H1 (cell line): ENCODE measurements around the gene PES1. TPM values are rescaled to one million over a fixed set of nuclear protein-coding genes. Genes with fewer than 3 reads are reported as not detected.

ENCODE experiments used
- CTCF ChIA-PET: fragments of 300-600 bp; sonication (Branson Sonifier 250); formaldehyde crosslinking; loops from one replicate; lab custom pipeline; 2021; ENCODE audit not compliant: partially characterized antibody; lab: Charles Lee
- POLR2A ChIA-PET: fragments of 300-600 bp; sonication (Branson Sonifier 250); formaldehyde crosslinking; loops from one replicate; lab custom pipeline; 2021; ENCODE audit warnings: inconsistent platforms; ENCODE audit not compliant: partially characterized antibody; lab: Charles Lee
- DNase-seq, 2 experiments: peaks; one replicate each; pipeline versions ENCODE4 v3.0.0 to v3.0.0-alpha.2; 2010 to 2022; ENCODE audit warnings: low spot score in 2 of 2, low read depth in 1 of 2, mixed read lengths in 1 of 2
- FAIRE-seq: peaks from 2 replicates; lab custom pipeline; 2011; peaks lifted over from hg19 to GRCh38; lab: Jason Lieb, UNC
- H2AFZ ChIP-seq: 2 replicates; pipeline ENCODE4 v1.8.1; 2012; ENCODE audit warnings: low read length, inconsistent platforms
- H2AK5ac ChIP-seq: 2 replicates; pipeline ENCODE4 v1.6.1; 2013; ENCODE audit warnings: low read depth, low read length
- H2BK120ac ChIP-seq: replicated peaks from 2 replicates; pipeline ENCODE3; 2013; ENCODE audit warnings: low read depth, low read length, inconsistent platforms
- H2BK12ac ChIP-seq: 2 replicates; pipeline ENCODE4 v1.6.1; 2013; ENCODE audit warnings: low read depth, low read length
- H2BK15ac ChIP-seq: 2 replicates; pipeline ENCODE4 v1.6.1; 2013; ENCODE audit warnings: low read length
- H2BK20ac ChIP-seq: 2 replicates; pipeline ENCODE4 v1.6.1; 2013; ENCODE audit warnings: low read length
- H2BK5ac ChIP-seq: 2 replicates; pipeline ENCODE4 v1.6.1; 2013; ENCODE audit warnings: low read depth, low read length
- H3K14ac ChIP-seq: 2 replicates; pipeline ENCODE4 v1.6.1; 2013; ENCODE audit warnings: inconsistent platforms; ENCODE audit not compliant: insufficient read length
- H3K18ac ChIP-seq: 2 replicates; pipeline ENCODE4 v1.6.1; 2013; ENCODE audit warnings: low read length; ENCODE audit errors: extremely low read depth
- H3K23ac ChIP-seq: 2 replicates; pipeline ENCODE4 v1.6.1; 2013; ENCODE audit warnings: inconsistent platforms; ENCODE audit not compliant: insufficient read length
- H3K23me2 ChIP-seq: 2 replicates; pipeline ENCODE4 v1.6.1; 2013; ENCODE audit warnings: low read depth, low read length
- H3K27ac ChIP-seq: 2 replicates; pipeline ENCODE4 v1.6.1; 2011; ENCODE audit warnings: low read depth, low read length, inconsistent platforms
- H3K27me3 ChIP-seq, 4 experiments: replicated peaks in 1 of 4; 1 replicate in 1 of 4; 2 replicates in 3 of 4; pipeline versions ENCODE4 v1.6.1 to v1.8.1; 2011 to 2013; ENCODE audit warnings: low read length in 3 of 4, mild to moderate bottlenecking in 3 of 4, inconsistent platforms in 2 of 4, mixed read lengths in 2 of 4, moderate library complexity in 1 of 4; ENCODE audit not compliant: control insufficient read depth in 3 of 4, insufficient read depth in 3 of 4; ENCODE audit errors: extremely low read depth in 1 of 4
- H3K36me3 ChIP-seq, 4 experiments: 2 replicates each; pipeline versions ENCODE4 v1.6.1 to v1.8.1; 2011 to 2013; ENCODE audit warnings: mild to moderate bottlenecking in 4 of 4, low read length in 3 of 4, moderate library complexity in 2 of 4, control low read depth in 1 of 4, inconsistent platforms in 1 of 4; ENCODE audit not compliant: insufficient read depth in 4 of 4, control insufficient read depth in 2 of 4
- H3K4ac ChIP-seq: replicated peaks from 2 replicates; pipeline ENCODE3; 2013; ENCODE audit warnings: low read length, low read depth, mixed read lengths, inconsistent platforms; ENCODE audit not compliant: insufficient read length
- H3K4me1 ChIP-seq, 4 experiments: replicated peaks in 1 of 4; 1 replicate in 1 of 4; 2 replicates in 3 of 4; pipeline versions ENCODE4 v1.6.1 to v1.8.1; 2011 to 2013; ENCODE audit warnings: low read length in 3 of 4, inconsistent platforms in 2 of 4, mixed read lengths in 1 of 4; ENCODE audit not compliant: insufficient read depth in 4 of 4, control insufficient read depth in 3 of 4
- H3K4me2 ChIP-seq, 2 experiments: 2 replicates each; pipeline versions ENCODE4 v1.6.1 to v1.8.1; 2011 to 2013; ENCODE audit warnings: low read depth in 2 of 2, low read length in 2 of 2, control low read depth in 1 of 2, inconsistent platforms in 1 of 2, mild to moderate bottlenecking in 1 of 2; ENCODE audit not compliant: insufficient read depth in 1 of 2
- H3K4me3 ChIP-seq, 4 experiments: fragments of 200-600, 300-600 bp in 1 of 4; sonication (generic), shearing (Covaris generic), sonication (Bioruptor Twin) in 1 of 4; 2 replicates each; pipeline versions ENCODE4 v1.5.1 to v1.8.1; 2011 to 2016; ENCODE audit warnings: low read length in 4 of 4, low read depth in 3 of 4, control low read depth in 2 of 4, inconsistent platforms in 2 of 4, mild to moderate bottlenecking in 2 of 4, mixed read lengths in 1 of 4, moderate library complexity in 1 of 4; ENCODE audit not compliant: insufficient read depth in 2 of 4; ENCODE audit errors: extremely low read depth in 1 of 4
- H3K56ac ChIP-seq: replicated peaks from 2 replicates; pipeline ENCODE3; 2013; ENCODE audit warnings: low read depth, mild to moderate bottlenecking, mixed read lengths, low read length, inconsistent platforms; ENCODE audit not compliant: insufficient read length
- H3K79me1 ChIP-seq: 2 replicates; pipeline ENCODE4 v1.6.1; 2013; ENCODE audit warnings: low read depth, low read length, control low read depth
- H3K79me2 ChIP-seq, 2 experiments: 2 replicates each; pipeline versions ENCODE4 v1.6.1 to v1.8.1; 2012 to 2013; ENCODE audit warnings: low read length in 2 of 2, mild to moderate bottlenecking in 2 of 2, inconsistent platforms in 1 of 2; ENCODE audit not compliant: insufficient read depth in 2 of 2, control insufficient read depth in 1 of 2
- H3K9ac ChIP-seq, 4 experiments: replicated peaks in 1 of 4; 1 replicate in 1 of 4; 2 replicates in 3 of 4; pipeline versions ENCODE4 v1.6.1 to v1.8.1; 2011 to 2013; ENCODE audit warnings: low read depth in 3 of 4, low read length in 3 of 4, control low read depth in 2 of 4, mild to moderate bottlenecking in 2 of 4, moderate library complexity in 2 of 4, inconsistent platforms in 1 of 4; ENCODE audit errors: extremely low read depth in 1 of 4
- H3K9me3 ChIP-seq, 2 experiments: 2 replicates each; pipeline versions ENCODE4 v1.6.1 to v1.8.1; 2012 to 2013; ENCODE audit warnings: mild to moderate bottlenecking in 2 of 2, moderate library complexity in 2 of 2, control low read depth in 1 of 2, inconsistent platforms in 1 of 2, low read depth in 1 of 2, low read length in 1 of 2, mixed read lengths in 1 of 2; ENCODE audit not compliant: insufficient read depth in 2 of 2
- H4K20me1 ChIP-seq, 2 experiments: replicated peaks in 1 of 2; 2 replicates each; pipeline versions ENCODE3 to v1.8.1; 2011 to 2013; ENCODE audit warnings: inconsistent platforms in 2 of 2, low read length in 2 of 2, mild to moderate bottlenecking in 1 of 2; ENCODE audit not compliant: insufficient read depth in 2 of 2, control insufficient read depth in 1 of 2
- H4K5ac ChIP-seq: 2 replicates; pipeline ENCODE4 v1.6.1; 2013; ENCODE audit warnings: low read length, low read depth, mixed read lengths, inconsistent platforms; ENCODE audit not compliant: insufficient read length
- H4K8ac ChIP-seq: 2 replicates; pipeline ENCODE4 v1.8.0; 2013; ENCODE audit warnings: mild to moderate bottlenecking, moderate library complexity, low read length, inconsistent platforms; ENCODE audit not compliant: insufficient read depth; ENCODE audit errors: extremely low read depth
- H4K91ac ChIP-seq: replicated peaks from 2 replicates; pipeline ENCODE3; 2013; ENCODE audit warnings: low read length, mixed read lengths, inconsistent platforms; ENCODE audit not compliant: insufficient read length
- CEBPB ChIP-seq: IDR thresholded peaks from 2 replicates; pipeline ENCODE4 v1.6.1; 2012; ENCODE audit warnings: low read depth, low read length
- GABPA ChIP-seq: IDR thresholded peaks from 2 replicates; pipeline ENCODE4 v1.6.1; 2011; ENCODE audit warnings: mild to moderate bottlenecking, low read length, moderate library complexity, borderline replicate concordance; ENCODE audit not compliant: insufficient read depth
- HDAC2 ChIP-seq, 2 experiments: fragments of 300-600 bp in 1 of 2; sonication (generic) in 1 of 2; IDR thresholded peaks; 2 replicates each; pipeline ENCODE4 v1.6.1; 2011 to 2012; ENCODE audit warnings: low read depth in 2 of 2, low read length in 2 of 2, mild to moderate bottlenecking in 2 of 2, moderate library complexity in 2 of 2, borderline replicate concordance in 1 of 2, inconsistent platforms in 1 of 2
- KDM1A ChIP-seq: fragments of 200-600, 300-600 bp; sonication (generic); IDR thresholded peaks from 2 replicates; pipeline ENCODE4 v1.7.1; 2016; ENCODE audit warnings: mild to moderate bottlenecking, low read length, borderline replicate concordance
- RFX5 ChIP-seq: IDR thresholded peaks from 2 replicates; pipeline ENCODE4 v1.6.1; 2011; ENCODE audit warnings: low read depth, low read length, improper control_type of control experiment, borderline replicate concordance
- SAP30 ChIP-seq: fragments of 300-600 bp; sonication (generic); IDR thresholded peaks from 2 replicates; pipeline ENCODE4 v1.7.1; 2012; ENCODE audit warnings: low read length, moderate library complexity, mild to moderate bottlenecking, inconsistent platforms; ENCODE audit not compliant: insufficient read depth, insufficient replicate concordance
- SIN3A ChIP-seq, 2 experiments: IDR thresholded peaks in 1 of 2; conservative IDR thresholded peaks in 1 of 2; 2 replicates each; pipeline ENCODE4 v1.6.1; 2011 to 2012; ENCODE audit warnings: low read length in 2 of 2, improper control_type of control experiment in 1 of 2, low read depth in 1 of 2, mild to moderate bottlenecking in 1 of 2
- SIRT6 ChIP-seq: IDR thresholded peaks from one replicate; pipeline ENCODE4 v1.7.1; 2012; ENCODE audit warnings: low read length, inconsistent platforms
- SP2 ChIP-seq: IDR thresholded peaks from 2 replicates; pipeline ENCODE4 v1.6.1; 2012; ENCODE audit warnings: mild to moderate bottlenecking, low read length, inconsistent platforms
- SRF ChIP-seq: IDR thresholded peaks from 2 replicates; pipeline ENCODE4 v1.6.1; 2011; ENCODE audit warnings: mild to moderate bottlenecking, low read depth, low read length, moderate library complexity
- SUZ12 ChIP-seq: fragments of 200-600 bp; sonication (generic); IDR thresholded peaks from 2 replicates; pipeline ENCODE4 v1.6.1; 2012; ENCODE audit warnings: mild to moderate bottlenecking, inconsistent platforms, low read length, moderate library complexity, mixed read lengths
- TCF12 ChIP-seq: IDR thresholded peaks from 2 replicates; pipeline ENCODE4 v1.6.1; 2011; ENCODE audit warnings: low read depth, mild to moderate bottlenecking, low read length
- WGBS, 2 experiments: shearing (Covaris generic) in 1 of 2; methylation state at CpG; one replicate each; pipeline versions ENCODE4 v1.1.6 to v1.1.7; 2013 to 2015; ENCODE audit warnings: low lambda C conversion rate in 2 of 2, mixed read lengths in 2 of 2, inconsistent platforms in 1 of 2, low coverage in 1 of 2, missing lambda C conversion rate in 1 of 2; ENCODE audit not compliant: insufficient replicate concordance in 2 of 2, insufficient coverage in 1 of 2, insufficient read length in 1 of 2; ENCODE audit errors: extremely low coverage in 1 of 2, missing lambda C conversion rate in 1 of 2; 5-methylcytosine and 5-hydroxymethylcytosine counted together
- polyA plus RNA-seq, 7 experiments: library from polyadenylated mRNA; depleted of rRNA in 3 of 7; stranded (reverse) in 5 of 7; unstranded in 2 of 7; fragments of >200 nt in 5 of 7; fragments of 200-250 nt in 2 of 7; gene quantifications; 1 replicate in 5 of 7; 2 replicates in 1 of 7; 4 replicates in 1 of 7; pipeline versions ENCODE4 v1.2.1 to v1.2.3, GENCODE V29; 2011 to 2013; ENCODE audit warnings: missing spikeins in 2 of 7, mixed read lengths in 2 of 7
- total RNA-seq: library from RNA; stranded (reverse); fragmentation: NEBNext Ultra II Directional; extraction: Animal tissue kit (Norgen Biotek cat#: 25700); gene quantifications from 2 replicates; pipeline ENCODE4 v1.2.1, GENCODE V29; 2021

The PES1 gene
- total and polyA plus RNA-seq, 2 of the 8 experiments (the other 6 are each of a cell fraction or from before 2014, with no cell fraction given), result 121 to 191 TPM

DNA sequence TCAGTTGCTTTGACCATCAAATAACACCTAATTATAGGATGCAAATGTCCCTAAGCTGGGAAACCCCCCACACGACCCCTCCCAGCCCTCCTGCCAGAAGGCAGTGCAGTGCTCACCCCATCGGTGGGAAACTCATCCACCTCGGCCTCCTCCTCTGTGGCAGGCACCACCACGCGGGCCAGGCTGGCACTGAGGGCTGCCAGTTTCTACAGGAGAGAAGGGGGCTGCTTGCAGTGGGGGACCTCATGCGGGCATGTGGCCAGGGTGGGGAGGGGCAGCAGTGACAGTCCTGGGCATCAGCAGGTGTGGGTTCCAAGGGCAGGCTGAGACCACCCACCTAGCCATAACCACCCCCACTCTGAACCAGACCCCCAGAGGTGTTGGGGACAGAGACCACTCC is 10.8 kb downstream of the PES1 start:
- Histone ChIP-seq H2BK15ac (no peak overlapping the region), H3K4ac (no peak overlapping the region), H2BK20ac (no peak overlapping the region), H3K18ac (no peak overlapping the region), H3K23ac (no peak overlapping the region), H4K8ac (no peak overlapping the region), H2BK12ac (no peak overlapping the region), H2BK120ac (no peak overlapping the region), H2AFZ (no peak overlapping the region), H3K27me3 (no peaks in the 10 kb centered on the region), H3K4me1 (no peaks in the 10 kb centered on the region; a peak in 1 of 7 replicates), H2BK5ac (no peak overlapping the region), H3K36me3 (peaks cover 37 to 83% (median 74%) of the 10 kb centered on the region in 4 experiments), H3K9me3 (no peaks in the 10 kb centered on the region), H3K9ac (no peak overlapping the region), H3K4me2 (no peak overlapping the region), H3K14ac (no peak overlapping the region), H3K56ac (no peak overlapping the region), H3K23me2 (no peaks in the 10 kb centered on the region), H3K79me1 (no peaks in the 10 kb centered on the region; the same call in 1 of the 2 replicates), H4K20me1 (peaks cover 9 to 26% of the 10 kb centered on the region in 2 experiments), H4K91ac (no peak overlapping the region), H2AK5ac (no peak overlapping the region), H3K4me3 (no peak overlapping the region), H3K27ac (no peak overlapping the region), H3K79me2 (no peaks in the 10 kb centered on the region; a peak in 1 of 4 replicates), H4K5ac (no peak overlapping the region)
- TF ChIP-seq HDAC2 (IDR thresholded peaks at IDR 0.05; ENCODE audit: borderline replicate concordance in 1 of 2, low read depth in 2 of 2, low read length in 2 of 2), result no peak
- no peak for TF ChIP-seq KDM1A
- TF ChIP-seq SUZ12, result no peak
- TF ChIP-seq SIRT6, result no peak
- no peak for TF ChIP-seq TCF12
- no peak for TF ChIP-seq SIN3A (conservative IDR thresholded peaks at IDR 0.05 in 1 of 2, IDR thresholded peaks at IDR 0.05 in 1 of 2; ENCODE audit: low read depth in 1 of 2, low read length in 2 of 2)
- no peak for TF ChIP-seq SRF
- TF ChIP-seq SAP30, result no peak
- no peak for TF ChIP-seq GABPA
- no peak for TF ChIP-seq CEBPB
- no peak for TF ChIP-seq SP2
- no peak for TF ChIP-seq RFX5
- FAIRE-seq (no peak), DNase-seq (no peak)
- WGBS, 2 experiments, result 93% methylated on average over 6 of the region's 6 CpGs; no CpG with 5 or more reads in 1 of the 2 experiments
- ChIA-PET CTCF (interaction anchor here (1.4 to 1.6 kb wide), 3 partner anchors 9 to 54 kb away, joined by 3 to 6 read pairs (median 3); no protein-coding TSS in a partner anchor), POLR2A (interaction anchor here (3.4 kb wide), 1 partner anchor 9 kb away, joined by 21 read pairs; the partner anchor contains the start of gene PES1)
